WTC11 (cell line): ENCODE results near the gene EPHA4. TPM values are rescaled to one million over a fixed set of nuclear protein-coding genes. Genes with fewer than 3 reads are reported as not detected.

Experiments used
- ATAC-seq: fragments of 200-7000 bp; cut with Tn5 transposase; 2 replicates; pipeline ENCODE4 v1.10.0; 2021; ENCODE audit warnings: mild to moderate bottlenecking, moderate library complexity
- CTCF ChIA-PET: fragments of 300-600 bp; sonication (Branson Sonifier 250); formaldehyde crosslinking; loops from one replicate; lab custom pipeline; 2021; ENCODE audit warnings: antibody characterized with exemption; lab: Charles Lee
- POLR2A ChIA-PET: fragments of 350-600 bp; sonication (Branson Sonifier 250); formaldehyde crosslinking; loops from one replicate; lab custom pipeline; 2021; ENCODE audit warnings: antibody characterized with exemption; lab: Charles Lee
- DNase-seq: peaks from one replicate; pipeline ENCODE4 v3.0.0; 2021; ENCODE audit warnings: low spot score
- H3K27ac Mint-ChIP-seq: 2 replicates; pipeline ENCODE4 v1.8.0; 2021; ENCODE audit warnings: mixed read lengths
- H3K27me3 Mint-ChIP-seq: 2 replicates; pipeline ENCODE4 v1.8.0; 2021; ENCODE audit warnings: low read depth, mild to moderate bottlenecking, moderate library complexity, mixed read lengths
- H3K36me3 Mint-ChIP-seq: 2 replicates; pipeline ENCODE4 v1.8.0; 2021; ENCODE audit warnings: mixed read lengths
- H3K4me1 Mint-ChIP-seq: 2 replicates; pipeline ENCODE4 v1.8.0; 2022; ENCODE audit warnings: mixed read lengths
- H3K4me3 Mint-ChIP-seq: 2 replicates; pipeline ENCODE4 v1.8.0; 2021; ENCODE audit warnings: mild to moderate bottlenecking, moderate library complexity, mixed read lengths
- H3K9me3 Mint-ChIP-seq: 2 replicates; pipeline ENCODE4 v1.8.0; 2021; ENCODE audit warnings: mixed read lengths
- AFF4 ChIP-seq: sonication (generic); formaldehyde crosslinking; IDR thresholded peaks from 2 replicates; pipeline ENCODE4 v1.8.1; 2023; ENCODE audit warnings: mild to moderate bottlenecking, missing genetic modification reagents, borderline replicate concordance
- ARID4B ChIP-seq: sonication (generic); formaldehyde crosslinking; IDR thresholded peaks from 2 replicates; pipeline ENCODE4 v1.8.0; 2023; ENCODE audit warnings: missing genetic modification reagents, mild to moderate bottlenecking, borderline replicate concordance
- ATF2 ChIP-seq: sonication (generic); formaldehyde crosslinking; IDR thresholded peaks from 2 replicates; pipeline ENCODE4 v1.8.1; 2022; ENCODE audit warnings: low read depth, missing genetic modification reagents, borderline replicate concordance
- CBFB ChIP-seq: sonication (generic); formaldehyde crosslinking; IDR thresholded peaks from 2 replicates; pipeline ENCODE4 v1.8.1; 2022; ENCODE audit warnings: mild to moderate bottlenecking, low read depth, missing genetic modification reagents
- CDX4 ChIP-seq: fragments of 250-450 bp; sonication (Bioruptor Pico); IDR thresholded peaks from 2 replicates; pipeline ENCODE4 v1.9.0; 2021; ENCODE audit warnings: moderate library complexity, mild to moderate bottlenecking, inconsistent platforms, borderline replicate concordance
- CREM ChIP-seq: sonication (generic); formaldehyde crosslinking; IDR thresholded peaks from 2 replicates; pipeline ENCODE4 v1.8.1; 2022; ENCODE audit warnings: mild to moderate bottlenecking, missing genetic modification reagents, moderate library complexity
- E2F1 ChIP-seq: sonication (generic); formaldehyde crosslinking; IDR thresholded peaks from 2 replicates; pipeline ENCODE4 v1.8.0; 2022; ENCODE audit warnings: mild to moderate bottlenecking, missing genetic modification reagents
- ERG ChIP-seq: fragments of 250-450 bp; sonication (Bioruptor Pico); IDR thresholded peaks from 2 replicates; pipeline ENCODE4 v1.8.0; 2021; ENCODE audit warnings: mild to moderate bottlenecking
- HMGA2 ChIP-seq: fragments of 250-450 bp; sonication (Bioruptor Pico); IDR thresholded peaks from 2 replicates; pipeline ENCODE4 v1.4.0; 2021; ENCODE audit warnings: mild to moderate bottlenecking, moderate library complexity
- NFATC4 ChIP-seq: fragments of 250-450 bp; sonication (Bioruptor Pico); IDR thresholded peaks from 2 replicates; pipeline ENCODE4 v1.9.0; 2021; ENCODE audit warnings: mild to moderate bottlenecking
- NR2C2 ChIP-seq: sonication (generic); formaldehyde crosslinking; IDR thresholded peaks from 2 replicates; pipeline ENCODE4 v1.8.0; 2022; ENCODE audit warnings: mild to moderate bottlenecking, missing genetic modification reagents
- PRRX2 ChIP-seq: fragments of 250-450 bp; sonication (Bioruptor Pico); IDR thresholded peaks from 2 replicates; pipeline ENCODE4 v1.8.0; 2021; ENCODE audit warnings: mild to moderate bottlenecking
- SMAD3 ChIP-seq: sonication (generic); formaldehyde crosslinking; IDR thresholded peaks from 2 replicates; pipeline ENCODE4 v1.8.0; 2022; ENCODE audit warnings: missing genetic modification reagents, mild to moderate bottlenecking, borderline replicate concordance
- STAT6 ChIP-seq: sonication (generic); formaldehyde crosslinking; conservative IDR thresholded peaks from 2 replicates; pipeline ENCODE4 v1.8.1; 2023; ENCODE audit warnings: mild to moderate bottlenecking, low read depth, missing genetic modification reagents, moderate library complexity
- TEAD1 ChIP-seq: sonication (generic); formaldehyde crosslinking; IDR thresholded peaks from 2 replicates; pipeline ENCODE4 v1.8.0; 2022; ENCODE audit warnings: mild to moderate bottlenecking, missing genetic modification reagents
- TEAD4 ChIP-seq: sonication (generic); formaldehyde crosslinking; IDR thresholded peaks from 2 replicates; pipeline ENCODE4 v1.8.0; 2022; ENCODE audit warnings: mild to moderate bottlenecking, missing genetic modification reagents
- ZNF416 ChIP-seq: fragments of 250-450 bp; sonication (Bioruptor Pico); IDR thresholded peaks from 2 replicates; pipeline ENCODE4 v1.9.0; 2021; ENCODE audit warnings: mild to moderate bottlenecking, inconsistent platforms
- ZNF532 ChIP-seq: fragments of 250-450 bp; sonication (Bioruptor Pico); IDR thresholded peaks from 2 replicates; pipeline ENCODE4 v1.9.0; 2021; ENCODE audit warnings: mild to moderate bottlenecking, borderline replicate concordance
- total RNA-seq: library from RNA; stranded (reverse); gene quantifications from 3 replicates; pipeline ENCODE4 v1.2.3, GENCODE V29; 2021

The EPHA4 gene
- total RNA-seq, 1 experiment from 2014 or later = 11.0 TPM

GRCh38 chr2:221389421-221389820 is 182.7 kb downstream of the EPHA4 start:
- Mint-ChIP-seq H3K27ac (no peak overlapping the region), H3K36me3 (no peaks in the 10 kb centered on the region), H3K27me3 (no peaks in the 10 kb centered on the region), H3K4me3 (no peak overlapping the region), H3K9me3 (no peaks in the 10 kb centered on the region), H3K4me1 (peaks cover 4% of the 10 kb centered on the region)
- POLR2A ChIA-PET = no interaction called here
- CTCF ChIA-PET = no interaction called here
- no peak for ATAC-seq
- DNase-seq = no peak
- TF ChIP-seq HMGA2 (CRISPR knock-in tag) = no peak
- TF ChIP-seq ERG (CRISPR knock-in tag) = no peak
- TF ChIP-seq STAT6 (CRISPR knock-in tag) = no peak
- TF ChIP-seq PRRX2 (CRISPR knock-in tag) = no peak
- no peak for TF ChIP-seq CREM
- no peak for TF ChIP-seq TEAD4 (CRISPR knock-in tag)
- no peak for TF ChIP-seq NFATC4 (CRISPR knock-in tag)
- no peak for TF ChIP-seq NR2C2 (CRISPR knock-in tag)
- TF ChIP-seq SMAD3 (CRISPR knock-in tag) = no peak
- TF ChIP-seq ARID4B (CRISPR knock-in tag) = no peak
- TF ChIP-seq TEAD1 = no peak
- TF ChIP-seq CDX4 (CRISPR knock-in tag) = no peak
- no peak for TF ChIP-seq AFF4 (CRISPR knock-in tag)
- TF ChIP-seq CBFB (CRISPR knock-in tag) = no peak
- TF ChIP-seq E2F1 (CRISPR knock-in tag) = no peak
- TF ChIP-seq ZNF416 (CRISPR knock-in tag) = no peak
- no peak for TF ChIP-seq ATF2 (CRISPR knock-in tag)
- TF ChIP-seq ZNF532 (CRISPR knock-in tag) = no peak
